Heart right ventricle (tissue), 16 donors: ENCODE measurements around the gene LARGE1. TPM values are rescaled to one million over a fixed set of nuclear protein-coding genes. Genes with fewer than 3 reads are reported as not detected.

ENCODE experiments used
- ATAC-seq, 8 donors: fragments of 200-7000 bp; cut with Tn5 transposase; one replicate each; pipeline ENCODE4 v1.9.1; 2020; ENCODE audit warnings: mild to moderate bottlenecking in 8 of 8, moderate library complexity in 8 of 8, moderate number of reproducible peaks in 1 of 8
- DNase-seq, 2 donors: peaks; one replicate each; pipeline ENCODE4 v3.0.0-alpha.2; 2020
- H3K27ac ChIP-seq, 10 donors: fragments of 200-600 bp; sonication (generic) in 2 of 10; one replicate each; pipeline versions ENCODE4 v1.5.0 to v1.8.0; 2020 to 2022; ENCODE audit warnings: mild to moderate bottlenecking in 3 of 10
- H3K27me3 ChIP-seq, 7 donors: fragments of 200-600 bp; one replicate each; pipeline ENCODE4 v1.8.0; 2021 to 2022; ENCODE audit warnings: mild to moderate bottlenecking in 2 of 7
- H3K36me3 ChIP-seq, 9 donors: fragments of 200-600 bp; sonication (generic) in 1 of 9; one replicate each; pipeline versions ENCODE4 v1.5.0 to v1.8.0; 2020 to 2022; ENCODE audit warnings: mild to moderate bottlenecking in 2 of 9
- H3K4me1 ChIP-seq, 9 donors: fragments of 200-600 bp; sonication (generic) in 1 of 9; one replicate each; pipeline versions ENCODE4 v1.5.0 to v1.8.0; 2020 to 2022; ENCODE audit warnings: mild to moderate bottlenecking in 4 of 9
- H3K4me3 ChIP-seq, 10 donors: fragments of 200-600 bp; sonication (generic) in 2 of 10; one replicate each; pipeline versions ENCODE4 v1.5.0 to v1.8.0; 2020 to 2022; ENCODE audit warnings: mild to moderate bottlenecking in 7 of 10, moderate library complexity in 2 of 10
- H3K9me3 ChIP-seq, 11 donors: fragments of 200-600 bp in 10 of 11; sonication (generic) in 2 of 11; one replicate each; pipeline versions ENCODE4 v1.5.0 to v1.8.0; 2013 to 2022; ENCODE audit warnings: mild to moderate bottlenecking in 2 of 11, control low read depth in 1 of 11, moderate library complexity in 1 of 11
- WGBS, 2 donors: extraction: QIAGEN DNeasy Blood & Tissue Kit; methylation state at CpG; one replicate each; pipeline ENCODE4 v1.1.7; 2013; ENCODE audit warnings: inconsistent platforms in 1 of 2; 5-methylcytosine and 5-hydroxymethylcytosine counted together
- intact Hi-C, 10 donors: fragments of 100-400 bp; cut with DNase I; formaldehyde crosslinking; loops; one replicate each; pipeline versions ENCODE4 v1.11.1 to v1.14.2; 2022
- polyA plus RNA-seq, 2 donors: library from polyadenylated mRNA; stranded (reverse); fragments of 200-250 nt; gene quantifications; one replicate each; pipeline ENCODE4 v1.2.3, GENCODE V29; 2013
- total RNA-seq, 10 donors: library from RNA; stranded (reverse); fragmentation: NEBNext Ultra II Directional in 3 of 10; extraction: Animal tissue kit (Norgen Biotek cat#: 25700) in 3 of 10; gene quantifications; one replicate each; pipeline versions ENCODE4 v1.2.1 to v1.2.4, GENCODE V29; 2021 to 2023
- TF ChIP-seq, protein P1 (sequence below), 9 donors: fragments of 200-600 bp; sonication (generic) in 2 of 9; IDR thresholded peaks; one replicate each; pipeline versions ENCODE4 v1.5.0 to v1.8.0; 2021 to 2022; ENCODE audit warnings: antibody characterized with exemption in 9 of 9, mild to moderate bottlenecking in 5 of 9, moderate library complexity in 1 of 9
- donor health status: Arrhythmogenic right ventricular cardiomyopathy.
- donor health status: ischemic (EF 13 %, LVEDD 7.1; RV severe dilation, severe dysfunction).
- donor health status: healthy with polysubstance abuse.
- donor health status: DM: no; HTN: yes; CAD: no.
- donor health status: DM: no; HTN: no; CAD: no.
- donor health status: ischemic (EF 25% LVEDD 6.9; RV normal size, moderate dysfunction).
- donor health status: ischemic (EF 25% LVEDD 5.7; RV mildly dilated, moderate dysfunction).
- donor health status: healthy.
- donor health status: DM: yes; HTN: yes; CAD: no.
- donor health status: Ischemic cardiomyopathy.
- donor health status: ischemic (EF 35%, LVEDD 5.7; RV mildly dilated, moderate dysfunction).
- donor health status: nonischemic (EF 11% LVEDD 7.7; RV severe dilation, severe dysfunction).
- donor health status: DM: yes; HTN: yes; CAD: no.
- donor health status: PGD.
- donor health status: ischemic (EF 29% LVEDD 5.4; RV normal size, mild dysfunction).
- donor health status: nonischemic (EF 23%, LVEDD 6.1; RV moderate dilation, normal function).

Gene LARGE1
- total and polyA plus RNA-seq, 12 donors, result 33.7 to 184 (median 144) TPM

DNA sequence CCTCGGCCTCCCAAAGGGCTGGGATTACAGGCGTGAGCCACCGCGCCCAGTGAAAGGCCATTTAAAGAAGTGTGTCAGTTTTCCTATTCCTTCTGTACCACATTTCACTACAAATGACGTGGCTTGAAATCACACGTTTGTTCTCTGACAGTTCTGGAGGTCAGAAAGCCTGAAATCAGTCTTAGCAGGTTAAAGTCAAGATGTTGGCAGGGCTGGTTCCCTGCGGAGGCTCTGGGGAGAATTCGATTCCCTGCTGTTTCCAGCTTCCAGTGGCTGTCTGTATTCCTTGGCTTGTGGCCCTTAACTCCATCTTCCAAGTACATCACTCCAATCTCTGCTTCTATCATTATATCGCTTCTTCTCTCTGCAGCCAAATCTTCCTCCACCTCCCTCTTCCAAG lies 383.2 kb downstream of the LARGE1 start:
- Histone ChIP-seq H3K36me3 (no peaks in the 10 kb centered on the region), H3K27ac (peak overlapping the region in 9 of 10 donors; percentile 2 to 72 (median 47)), H3K4me1 (peaks cover 11 to 62% (median 39%) of the 10 kb centered on the region in 9 donors), H3K27me3 (no peaks in the 10 kb centered on the region), H3K9me3 (no peaks in the 10 kb centered on the region), H3K4me3 (no peak overlapping the region)
- TF ChIP-seq, protein P1, sequence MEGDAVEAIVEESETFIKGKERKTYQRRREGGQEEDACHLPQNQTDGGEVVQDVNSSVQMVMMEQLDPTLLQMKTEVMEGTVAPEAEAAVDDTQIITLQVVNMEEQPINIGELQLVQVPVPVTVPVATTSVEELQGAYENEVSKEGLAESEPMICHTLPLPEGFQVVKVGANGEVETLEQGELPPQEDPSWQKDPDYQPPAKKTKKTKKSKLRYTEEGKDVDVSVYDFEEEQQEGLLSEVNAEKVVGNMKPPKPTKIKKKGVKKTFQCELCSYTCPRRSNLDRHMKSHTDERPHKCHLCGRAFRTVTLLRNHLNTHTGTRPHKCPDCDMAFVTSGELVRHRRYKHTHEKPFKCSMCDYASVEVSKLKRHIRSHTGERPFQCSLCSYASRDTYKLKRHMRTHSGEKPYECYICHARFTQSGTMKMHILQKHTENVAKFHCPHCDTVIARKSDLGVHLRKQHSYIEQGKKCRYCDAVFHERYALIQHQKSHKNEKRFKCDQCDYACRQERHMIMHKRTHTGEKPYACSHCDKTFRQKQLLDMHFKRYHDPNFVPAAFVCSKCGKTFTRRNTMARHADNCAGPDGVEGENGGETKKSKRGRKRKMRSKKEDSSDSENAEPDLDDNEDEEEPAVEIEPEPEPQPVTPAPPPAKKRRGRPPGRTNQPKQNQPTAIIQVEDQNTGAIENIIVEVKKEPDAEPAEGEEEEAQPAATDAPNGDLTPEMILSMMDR (IDR thresholded peaks at IDR 0.05), result no peak
- DNase-seq (peak in 1 of 2 donors; percentile 15), ATAC-seq (peak in 3 of 8 donors; percentile 11 to 39 (median 32))
- intact Hi-C loops, result no loop called here
- WGBS, 2 donors, result 70 to 82% methylated on average over 9 of the region's 9 CpGs

DNA sequence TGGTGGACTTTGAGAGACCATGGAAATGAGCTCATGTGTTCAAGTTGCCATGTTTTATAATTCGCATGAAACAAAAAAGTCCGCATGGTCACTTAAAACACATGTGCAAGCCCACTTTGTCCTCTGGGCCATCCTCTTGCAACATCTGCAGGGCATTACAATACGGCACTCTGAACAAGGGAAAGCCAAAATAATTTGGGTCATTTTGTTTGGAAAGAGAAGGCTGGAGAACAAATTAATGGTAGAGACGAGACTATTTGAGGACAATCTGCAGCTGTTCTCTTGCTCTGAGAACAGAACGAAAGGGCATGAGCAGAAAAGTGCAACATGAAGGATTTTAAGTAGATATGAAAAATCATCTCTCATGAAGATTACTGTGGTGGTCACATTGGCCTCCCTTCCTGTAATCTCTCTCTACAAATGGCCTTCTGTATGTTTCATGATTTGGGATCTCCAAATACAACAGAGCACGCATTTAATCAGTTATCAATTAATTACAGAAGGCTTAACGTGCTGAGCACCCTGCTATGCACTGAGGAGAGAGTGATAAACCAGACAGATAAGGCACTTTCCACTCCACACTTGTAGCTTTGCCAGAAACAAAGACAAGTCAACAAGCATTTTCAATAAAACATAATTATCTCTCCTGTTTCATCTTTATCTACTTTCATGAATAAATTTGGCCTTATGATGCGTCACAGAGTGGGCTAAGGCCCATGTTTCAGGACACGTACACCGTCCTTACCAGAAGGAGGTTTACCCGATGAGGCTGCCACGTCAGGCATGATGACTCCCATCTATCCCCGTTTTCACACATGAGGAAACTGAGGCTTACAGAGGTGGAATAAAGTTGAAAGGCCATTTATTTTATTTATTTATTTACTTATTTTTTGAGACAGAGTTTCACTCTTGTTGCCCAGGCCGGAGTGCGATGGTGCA lies 384.1 kb downstream of the LARGE1 start:
- peak in 6 of 8 donors; percentile 17 to 83 (median 34) for ATAC-seq
- H3K4me1 ChIP-seq, result peaks cover 11 to 53% (median 31%) of the 10 kb centered on the region in 9 donors
- peak overlapping the region in 9 of 10 donors; percentile 2 to 72 (median 47) for H3K27ac ChIP-seq
- no peak for DNase-seq
- TF ChIP-seq, protein P1 (IDR thresholded peaks at IDR 0.05), result no peak
- no peaks in the 10 kb centered on the region for H3K36me3 ChIP-seq
- no peaks in the 10 kb centered on the region for H3K9me3 ChIP-seq
- intact Hi-C loops, result no loop called here
- WGBS, 2 donors, result 75 to 76% methylated on average over 15 of the region's 15 CpGs
- no peaks in the 10 kb centered on the region for H3K27me3 ChIP-seq
- no peak overlapping the region for H3K4me3 ChIP-seq

DNA sequence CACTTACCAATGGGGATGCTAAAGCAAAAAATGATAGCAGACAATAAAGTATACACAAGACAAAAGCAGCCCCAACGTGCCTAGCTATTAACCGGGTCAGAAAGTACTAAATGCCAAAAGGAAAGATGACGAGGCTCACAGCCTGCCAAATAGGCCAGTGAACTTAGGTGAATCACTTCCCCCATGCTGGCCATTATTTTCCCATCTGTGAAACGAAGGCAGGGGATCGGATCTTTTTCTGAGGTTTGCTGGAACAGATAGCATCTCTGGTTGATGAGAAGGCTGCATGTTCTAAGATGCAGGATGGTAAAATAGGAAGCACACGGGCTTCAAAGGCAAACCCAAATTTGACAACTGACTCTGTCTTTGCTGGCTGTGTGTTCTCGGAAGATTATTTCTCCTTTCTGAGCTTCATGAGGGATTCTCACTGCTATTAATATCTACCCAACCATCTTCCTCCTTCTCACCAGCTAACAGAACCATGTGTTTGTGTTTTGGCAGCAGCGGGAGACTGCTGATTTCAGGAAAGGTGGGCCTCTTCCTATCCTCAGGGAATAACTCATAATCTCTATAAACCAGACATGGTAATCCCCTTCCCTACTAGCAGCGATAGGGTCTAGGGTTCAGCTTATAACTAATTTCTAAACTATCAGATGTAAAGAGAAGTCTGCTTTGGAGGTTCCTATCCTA lies 390.7 kb downstream of the LARGE1 start:
- H3K27ac ChIP-seq, result peak overlapping the region in 5 of 10 donors; percentile 20 to 55 (median 52)
- H3K9me3 ChIP-seq, result peaks cover 0 to 8% (median 0%) of the 10 kb centered on the region in 11 donors
- DNase-seq (peak in 1 of 2 donors; percentile 23), ATAC-seq (peak; percentile 41 to 88 (median 57))
- intact Hi-C loops, result loop anchor here in 6 of 10 donors (5.0 to 10.0 kb wide), 5 partner anchors 38 to 575 kb away; partner anchors contain the start of gene LARGE1 (in 1 of the 6)
- no peaks in the 10 kb centered on the region for H3K36me3 ChIP-seq
- 57 to 71% methylated on average over 9 of the region's 9 CpGs for WGBS, 2 donors
- peaks cover 0 to 33% (median 20%) of the 10 kb centered on the region in 9 donors for H3K4me1 ChIP-seq
- TF ChIP-seq, protein P1 (IDR thresholded peaks at IDR 0.05), result no peak
- H3K4me3 ChIP-seq, result no peak overlapping the region
- no peaks in the 10 kb centered on the region for H3K27me3 ChIP-seq

DNA sequence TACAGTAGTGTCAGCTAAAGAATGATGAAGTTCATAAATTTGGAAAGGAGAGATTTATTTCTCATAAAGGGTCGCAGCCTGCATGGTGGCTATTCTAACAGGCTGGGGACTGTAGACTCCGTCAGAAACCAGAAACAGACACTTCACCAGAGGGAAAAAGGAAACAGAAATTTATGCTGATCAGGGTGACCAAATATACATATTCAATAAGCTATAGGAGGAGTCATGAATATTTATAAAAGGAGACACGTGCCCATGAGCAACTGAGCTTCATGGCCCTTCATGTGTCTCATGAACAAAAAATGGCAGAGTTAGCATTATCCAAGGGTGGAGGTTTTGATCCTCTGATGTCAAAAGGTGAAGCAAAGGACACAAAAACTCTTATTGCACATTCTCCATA lies 392.1 kb downstream of the LARGE1 start:
- 84 to 93% methylated on average over 3 of the region's 3 CpGs for WGBS, 2 donors

More for the DNA sequence above, 392.1 kb downstream of the LARGE1 start:
- intact Hi-C loops, result loop anchor here in 6 of 10 donors (5.0 to 10.0 kb wide), 5 partner anchors 39 to 577 kb away; partner anchors contain the start of gene LARGE1 (in 1 of the 6)
- DNase-seq, result no peak
- Histone ChIP-seq H3K36me3 (no peaks in the 10 kb centered on the region), H3K27ac (no peak overlapping the region), H3K27me3 (no peaks in the 10 kb centered on the region), H3K4me3 (no peak overlapping the region), H3K4me1 (peaks cover 0 to 46% (median 25%) of the 10 kb centered on the region in 9 donors), H3K9me3 (peaks cover 0 to 8% (median 0%) of the 10 kb centered on the region in 11 donors)
- no peak for ATAC-seq
- TF ChIP-seq, protein P1 (IDR thresholded peaks at IDR 0.05), result no peak
